Liver (tissue), 9 donors: ENCODE measurements around the gene IFNA13. TPM values are rescaled to one million over a fixed set of nuclear protein-coding genes. Genes with fewer than 3 reads are reported as not detected.

Source experiments
- DNase-seq: peaks from one replicate; pipeline ENCODE4 v3.0.0-alpha.2; 2017; ENCODE audit warnings: low spot score
- H3K27ac ChIP-seq, 2 donors: one replicate each; pipeline ENCODE4 v1.7.0; 2013; ENCODE audit warnings: inconsistent platforms in 2 of 2, low read length in 2 of 2, control low read depth in 1 of 2, low read depth in 1 of 2, mild to moderate bottlenecking in 1 of 2
- H3K27me3 ChIP-seq, 4 donors: one replicate each; pipeline versions ENCODE4 v1.6.1 to v1.7.0; 2013; ENCODE audit warnings: low read length in 3 of 4, inconsistent platforms in 1 of 4, mild to moderate bottlenecking in 1 of 4, moderate library complexity in 1 of 4; ENCODE audit not compliant: control insufficient read depth in 4 of 4, insufficient read depth in 4 of 4
- H3K36me3 ChIP-seq, 4 donors: one replicate each; pipeline versions ENCODE4 v1.6.1 to v1.7.0; 2013; ENCODE audit warnings: low read length in 3 of 4, mild to moderate bottlenecking in 3 of 4, low read depth in 1 of 4, moderate library complexity in 1 of 4; ENCODE audit not compliant: control insufficient read depth in 4 of 4, insufficient read depth in 3 of 4
- H3K4me1 ChIP-seq, 4 donors: one replicate each; pipeline versions ENCODE4 v1.6.1 to v1.7.0; 2013; ENCODE audit warnings: low read length in 3 of 4, mild to moderate bottlenecking in 3 of 4, moderate library complexity in 1 of 4; ENCODE audit not compliant: control insufficient read depth in 4 of 4, insufficient read depth in 4 of 4
- H3K4me3 ChIP-seq, 3 donors: one replicate each; pipeline versions ENCODE4 v1.6.1 to v1.7.0; 2013; ENCODE audit warnings: low read length in 3 of 3, control low read depth in 1 of 3, low read depth in 1 of 3, mild to moderate bottlenecking in 1 of 3
- H3K9ac ChIP-seq, 2 donors: one replicate each; pipeline ENCODE4 v1.7.0; 2013; ENCODE audit warnings: low read length in 2 of 2, mild to moderate bottlenecking in 2 of 2, moderate library complexity in 2 of 2, control low read depth in 1 of 2, low read depth in 1 of 2
- H3K9me3 ChIP-seq, 4 donors: one replicate each; pipeline versions ENCODE4 v1.6.1 to v1.7.0; 2013; ENCODE audit warnings: low read length in 3 of 4; ENCODE audit not compliant: control insufficient read depth in 4 of 4
- EGR1 ChIP-seq, 2 donors: IDR thresholded peaks; 2 replicates each; pipeline ENCODE4 v1.6.1; 2016 to 2018; ENCODE audit warnings: antibody characterized with exemption in 2 of 2, low read depth in 2 of 2
- FOXA1 ChIP-seq: IDR thresholded peaks from 2 replicates; pipeline ENCODE4 v1.6.1; 2016; ENCODE audit warnings: antibody characterized with exemption
- FOXA2 ChIP-seq: IDR thresholded peaks from 2 replicates; pipeline ENCODE4 v1.6.1; 2016; ENCODE audit warnings: antibody characterized with exemption
- GABPA ChIP-seq, 2 donors: IDR thresholded peaks in 1 of 2; conservative IDR thresholded peaks in 1 of 2; 2 replicates each; pipeline ENCODE4 v1.6.1; 2016; ENCODE audit warnings: antibody characterized with exemption in 2 of 2, mild to moderate bottlenecking in 1 of 2, moderate library complexity in 1 of 2
- HNF4A ChIP-seq, 2 donors: conservative IDR thresholded peaks; 2 replicates each; pipeline ENCODE4 v1.6.1; 2016; ENCODE audit warnings: antibody characterized with exemption in 2 of 2, mild to moderate bottlenecking in 2 of 2
- HNF4G ChIP-seq: IDR thresholded peaks from 2 replicates; pipeline ENCODE4 v1.6.1; 2016; ENCODE audit warnings: antibody characterized with exemption
- JUND ChIP-seq, 2 donors: IDR thresholded peaks; 2 replicates each; pipeline ENCODE4 v1.6.1; 2016; ENCODE audit warnings: antibody characterized with exemption in 2 of 2
- NR2F2 ChIP-seq: IDR thresholded peaks from 2 replicates; pipeline ENCODE4 v1.6.1; 2016; ENCODE audit warnings: antibody characterized with exemption
- RAD21 ChIP-seq, 2 donors: IDR thresholded peaks; 2 replicates each; pipeline ENCODE4 v1.6.1; 2016; ENCODE audit warnings: antibody characterized with exemption in 2 of 2, mild to moderate bottlenecking in 2 of 2
- REST ChIP-seq: IDR thresholded peaks from 2 replicates; pipeline ENCODE4 v1.6.1; 2016; ENCODE audit warnings: antibody characterized with exemption, mild to moderate bottlenecking
- RXRA ChIP-seq, 2 donors: IDR thresholded peaks; 2 replicates each; pipeline ENCODE4 v1.6.1; 2017 to 2018; ENCODE audit warnings: antibody characterized with exemption in 2 of 2, mild to moderate bottlenecking in 1 of 2
- SP1 ChIP-seq: IDR thresholded peaks from 2 replicates; pipeline ENCODE4 v1.6.1; 2018; ENCODE audit warnings: antibody characterized with exemption, mild to moderate bottlenecking
- TAF1 ChIP-seq: conservative IDR thresholded peaks from 2 replicates; pipeline ENCODE4 v1.6.1; 2016; ENCODE audit warnings: antibody characterized with exemption, mild to moderate bottlenecking
- YY1 ChIP-seq: IDR thresholded peaks from 2 replicates; pipeline ENCODE4 v1.6.1; 2016; ENCODE audit warnings: antibody characterized with exemption, mild to moderate bottlenecking
- ZBTB33 ChIP-seq: IDR thresholded peaks from 2 replicates; pipeline ENCODE4 v1.6.1; 2016; ENCODE audit warnings: antibody characterized with exemption
- WGBS: extraction: QIAGEN DNeasy Blood & Tissue Kit; methylation state at CpG from one replicate; pipeline ENCODE4 v1.1.7; 2013; 5-methylcytosine and 5-hydroxymethylcytosine counted together
- polyA plus RNA-seq, 2 donors: library from polyadenylated mRNA; stranded (reverse) in 1 of 2; unstranded in 1 of 2; fragments of 200-250 nt in 1 of 2; fragments of >200 nt in 1 of 2; fragmentation: Nextera tagmentation in 1 of 2; extraction: Ambion mirVana in 1 of 2; gene quantifications; one replicate each; pipeline versions ENCODE4 v1.2.1 to v1.2.3, GENCODE V29; 2013 to 2015
- total RNA-seq, 2 donors: library from RNA; depleted of rRNA; stranded (reverse); fragments of >200 nt; gene quantifications; one replicate each; pipeline ENCODE4 v1.2.3, GENCODE V29; 2014
- TF ChIP-seq, protein P1 (sequence below): IDR thresholded peaks from 2 replicates; pipeline ENCODE4 v1.6.1; 2016; ENCODE audit warnings: antibody characterized with exemption
- TF ChIP-seq, protein P2 (sequence below): IDR thresholded peaks from 2 replicates; pipeline ENCODE4 v1.6.1; 2016; ENCODE audit warnings: antibody characterized with exemption
- TF ChIP-seq, protein P3 (sequence below): fragments of 150-350 bp; IDR thresholded peaks from 2 replicates; pipeline ENCODE4 v1.5.1; 2017; ENCODE audit warnings: improper control_type of control experiment, low read depth, low read length; ENCODE audit not compliant: missing input control
- donor health status: healthy.
- donor health status: healthy.
- donor health status: healthy.
- donor health status: healthy.
- donor health status: healthy.

Gene IFNA13
- total and polyA plus RNA-seq, 4 donors = not detected

DNA sequence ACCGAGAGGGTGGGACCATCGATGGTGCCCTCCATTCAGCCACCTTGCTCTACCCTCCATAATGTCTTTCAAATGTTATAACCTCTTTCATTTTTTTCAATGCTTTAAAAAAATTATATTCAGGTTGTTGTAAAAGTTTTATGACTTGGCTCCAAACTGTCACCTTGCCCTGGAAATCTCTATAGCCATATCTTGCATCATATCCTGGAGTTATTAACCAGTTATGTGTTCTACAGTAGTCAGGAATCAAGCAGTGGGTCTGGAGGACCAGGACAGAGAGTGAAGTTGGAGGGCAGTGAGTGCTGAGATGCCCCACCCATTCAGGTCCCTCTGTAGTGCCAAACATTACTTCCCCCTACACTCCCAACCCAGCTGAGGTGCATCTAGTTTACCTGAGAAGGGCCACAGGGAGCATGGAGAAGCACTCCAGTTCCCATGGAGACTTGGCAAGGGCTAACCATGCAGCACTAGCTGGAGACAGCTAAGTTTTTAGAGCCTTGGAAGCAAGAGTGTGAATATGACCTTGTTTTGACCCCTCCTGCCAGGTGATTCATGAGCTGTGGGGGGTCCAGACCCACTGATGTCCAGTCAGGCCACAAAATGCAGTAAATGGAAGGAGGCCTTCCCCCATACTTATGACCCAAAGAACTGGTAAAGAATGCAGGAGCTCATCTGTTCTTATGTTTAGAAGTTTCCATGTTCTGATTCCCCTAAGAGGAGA is 46.5 kb upstream of the IFNA13 start:
- Histone ChIP-seq H3K27me3 (peaks cover 0 to 11% (median 2%) of the 10 kb centered on the region in 4 donors), H3K36me3 (no peaks in the 10 kb centered on the region), H3K27ac (no peak overlapping the region), H3K9me3 (no peaks in the 10 kb centered on the region), H3K9ac (no peak overlapping the region), H3K4me1 (no peaks in the 10 kb centered on the region), H3K4me3 (no peak overlapping the region)
- TF ChIP-seq, protein P1, sequence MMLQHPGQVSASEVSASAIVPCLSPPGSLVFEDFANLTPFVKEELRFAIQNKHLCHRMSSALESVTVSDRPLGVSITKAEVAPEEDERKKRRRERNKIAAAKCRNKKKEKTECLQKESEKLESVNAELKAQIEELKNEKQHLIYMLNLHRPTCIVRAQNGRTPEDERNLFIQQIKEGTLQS = no peak
- TF ChIP-seq TAF1 = no peak
- no peak for TF ChIP-seq EGR1 (IDR thresholded peaks at IDR 0.05; ENCODE audit: low read depth in 2 of 2)
- TF ChIP-seq RXRA (IDR thresholded peaks at IDR 0.05) = no peak
- no peak for TF ChIP-seq JUND (IDR thresholded peaks at IDR 0.05)
- no peak for TF ChIP-seq REST
- TF ChIP-seq GABPA (IDR thresholded peaks at IDR 0.05 in 1 of 2, conservative IDR thresholded peaks at IDR 0.05 in 1 of 2) = no peak
- TF ChIP-seq FOXA1 = no peak
- no peak for TF ChIP-seq SP1
- TF ChIP-seq NR2F2 = no peak
- TF ChIP-seq HNF4A (conservative IDR thresholded peaks at IDR 0.05) = no peak
- no peak for TF ChIP-seq YY1
- TF ChIP-seq FOXA2 = no peak
- TF ChIP-seq ZBTB33 = no peak
- TF ChIP-seq HNF4G = no peak
- TF ChIP-seq, protein P2, sequence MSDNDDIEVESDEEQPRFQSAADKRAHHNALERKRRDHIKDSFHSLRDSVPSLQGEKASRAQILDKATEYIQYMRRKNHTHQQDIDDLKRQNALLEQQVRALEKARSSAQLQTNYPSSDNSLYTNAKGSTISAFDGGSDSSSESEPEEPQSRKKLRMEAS = no peak
- TF ChIP-seq RAD21 (IDR thresholded peaks at IDR 0.05) = no peak
- TF ChIP-seq, protein P3, sequence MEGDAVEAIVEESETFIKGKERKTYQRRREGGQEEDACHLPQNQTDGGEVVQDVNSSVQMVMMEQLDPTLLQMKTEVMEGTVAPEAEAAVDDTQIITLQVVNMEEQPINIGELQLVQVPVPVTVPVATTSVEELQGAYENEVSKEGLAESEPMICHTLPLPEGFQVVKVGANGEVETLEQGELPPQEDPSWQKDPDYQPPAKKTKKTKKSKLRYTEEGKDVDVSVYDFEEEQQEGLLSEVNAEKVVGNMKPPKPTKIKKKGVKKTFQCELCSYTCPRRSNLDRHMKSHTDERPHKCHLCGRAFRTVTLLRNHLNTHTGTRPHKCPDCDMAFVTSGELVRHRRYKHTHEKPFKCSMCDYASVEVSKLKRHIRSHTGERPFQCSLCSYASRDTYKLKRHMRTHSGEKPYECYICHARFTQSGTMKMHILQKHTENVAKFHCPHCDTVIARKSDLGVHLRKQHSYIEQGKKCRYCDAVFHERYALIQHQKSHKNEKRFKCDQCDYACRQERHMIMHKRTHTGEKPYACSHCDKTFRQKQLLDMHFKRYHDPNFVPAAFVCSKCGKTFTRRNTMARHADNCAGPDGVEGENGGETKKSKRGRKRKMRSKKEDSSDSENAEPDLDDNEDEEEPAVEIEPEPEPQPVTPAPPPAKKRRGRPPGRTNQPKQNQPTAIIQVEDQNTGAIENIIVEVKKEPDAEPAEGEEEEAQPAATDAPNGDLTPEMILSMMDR = no peak
- no peak for DNase-seq
- WGBS = 84% methylated on average over 2 of the region's 2 CpGs
